ENCODE measurements around the gene BTRC. TPM values are rescaled to one million over a fixed set of nuclear protein-coding genes. Genes with fewer than 3 reads are reported as not detected.

The BTRC gene
- polyA plus RNA-seq, 1 experiment = 23.2 TPM

GRCh38 chr10:101389986-101390531, 36.1 kb downstream of the BTRC start:
- DNase-seq (ENCODE audit: low read depth, low spot score) = no peak
- ChIA-PET CTCF (interaction anchor here (0.7 to 1.2 kb wide), 2 partner anchors 77 to 177 kb away, joined by 3 read pairs; no protein-coding TSS in a partner anchor), POLR2A (no interaction called here)
- Histone ChIP-seq H3K4me3 (ENCODE audit: low read depth, low read length) (no peak overlapping the region), H3K27me3 (ENCODE audit: control insufficient read depth, insufficient read depth, low read length) (no peaks in the 10 kb centered on the region), H3K27ac (ENCODE audit: low read depth, low read length) (no peak overlapping the region), H3K9me3 (ENCODE audit: control insufficient read depth, insufficient read depth, low read length) (no peaks in the 10 kb centered on the region)
- no peak for TF ChIP-seq CTCF (IDR thresholded peaks at IDR 0.05; ENCODE audit: low read depth, low read length)

GRCh38 chr10:101393378-101393777, 39.4 kb downstream of the BTRC start:
- POLR2A ChIA-PET = no interaction called here
- Histone ChIP-seq H3K27ac (ENCODE audit: low read depth, low read length) (no peak overlapping the region), H3K27me3 (ENCODE audit: control insufficient read depth, insufficient read depth, low read length) (no peaks in the 10 kb centered on the region), H3K4me3 (ENCODE audit: low read depth, low read length) (no peak overlapping the region), H3K9me3 (ENCODE audit: control insufficient read depth, insufficient read depth, low read length) (no peaks in the 10 kb centered on the region)
- DNase-seq (ENCODE audit: low read depth, low spot score) = no peak
- CTCF ChIA-PET = no interaction called here
- TF ChIP-seq CTCF (IDR thresholded peaks at IDR 0.05; ENCODE audit: low read depth, low read length) = no peak

- POLR2A ChIA-PET = no interaction called here
- TF ChIP-seq CTCF (IDR thresholded peaks at IDR 0.05; ENCODE audit: low read depth, low read length) = no peak
- H3K27me3 ChIP-seq (ENCODE audit: control insufficient read depth, insufficient read depth, low read length) = no peaks in the 10 kb centered on the region
- no peak for DNase-seq (ENCODE audit: low read depth, low spot score)
- CTCF ChIA-PET = interaction anchor here (1.2 kb wide), 1 partner anchor 72 kb away, joined by 12 read pairs; no protein-coding TSS in a partner anchor
- no peak overlapping the region for H3K4me3 ChIP-seq (ENCODE audit: low read depth, low read length)
- no peak overlapping the region for H3K27ac ChIP-seq (ENCODE audit: low read depth, low read length)
- H3K9me3 ChIP-seq (ENCODE audit: control insufficient read depth, insufficient read depth, low read length) = no peaks in the 10 kb centered on the region
Observed at GRCh38 chr10:101394524-101395133, 40.7 kb downstream of the BTRC start.

- H3K27me3 ChIP-seq (ENCODE audit: control insufficient read depth, insufficient read depth, low read length) = no peaks in the 10 kb centered on the region
- CTCF ChIA-PET = interaction anchor here (1.1 to 1.8 kb wide), 2 partner anchors 51 to 70 kb away, joined by 3 to 7 read pairs; no protein-coding TSS in a partner anchor
- no peak for TF ChIP-seq CTCF (IDR thresholded peaks at IDR 0.05; ENCODE audit: low read depth, low read length)
- H3K9me3 ChIP-seq (ENCODE audit: control insufficient read depth, insufficient read depth, low read length) = no peaks in the 10 kb centered on the region
- DNase-seq (ENCODE audit: low read depth, low spot score) = peak; percentile 26
- no peak overlapping the region for H3K27ac ChIP-seq (ENCODE audit: low read depth, low read length)
- H3K4me3 ChIP-seq (ENCODE audit: low read depth, low read length) = no peak overlapping the region
- POLR2A ChIA-PET = no interaction called here
Observed at GRCh38 chr10:101397140-101397539, 43.2 kb downstream of the BTRC start.

- no peaks in the 10 kb centered on the region for H3K27me3 ChIP-seq (ENCODE audit: control insufficient read depth, insufficient read depth, low read length)
- ChIA-PET POLR2A (no interaction called here), CTCF (interaction anchor here (0.7 to 1.1 kb wide), 2 partner anchors 13 to 43 kb away, joined by 3 read pairs; no protein-coding TSS in a partner anchor)
- TF ChIP-seq CTCF (IDR thresholded peaks at IDR 0.05; ENCODE audit: low read depth, low read length) = no peak
- no peaks in the 10 kb centered on the region for H3K9me3 ChIP-seq (ENCODE audit: control insufficient read depth, insufficient read depth, low read length)
- DNase-seq (ENCODE audit: low read depth, low spot score) = no peak
- H3K4me3 ChIP-seq (ENCODE audit: low read depth, low read length) = no peak overlapping the region
- no peak overlapping the region for H3K27ac ChIP-seq (ENCODE audit: low read depth, low read length)
Observed at GRCh38 chr10:101400585-101400984, 46.6 kb downstream of the BTRC start.
